ENCODE results near the gene CC2D2A. TPM values are rescaled to one million over a fixed set of nuclear protein-coding genes. Genes with fewer than 3 reads are reported as not detected.

The CC2D2A gene
- total RNA-seq, 1 experiment from 2014 or later, result 13.0 TPM

- TF ChIP-seq, protein P1, sequence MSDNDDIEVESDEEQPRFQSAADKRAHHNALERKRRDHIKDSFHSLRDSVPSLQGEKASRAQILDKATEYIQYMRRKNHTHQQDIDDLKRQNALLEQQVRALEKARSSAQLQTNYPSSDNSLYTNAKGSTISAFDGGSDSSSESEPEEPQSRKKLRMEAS (IDR thresholded peaks at IDR 0.05), result no peak
- TF ChIP-seq RAD21 (IDR thresholded peaks at IDR 0.05; ENCODE audit: low read depth) (no peak), CEBPB (IDR thresholded peaks at IDR 0.05; ENCODE audit: low read depth) (no peak), EZH2 (IDR thresholded peaks at IDR 0.05) (no peak), ZFX (IDR thresholded peaks at IDR 0.05) (no peak), CBX3 (IDR thresholded peaks at IDR 0.05; ENCODE audit: low read depth) (no peak), SIN3A (IDR thresholded peaks at IDR 0.05; ENCODE audit: low read depth) (no peak), EZH2phosphoT487 (IDR thresholded peaks at IDR 0.05; ENCODE audit: borderline replicate concordance) (no peak), POLR2A (IDR thresholded peaks at IDR 0.05; ENCODE audit: borderline replicate concordance, extremely low read depth, insufficient read depth, insufficient read length) (no peak), POLR2AphosphoS5 (IDR thresholded peaks at IDR 0.05; ENCODE audit: low read depth, low read length) (no peak), ELF1 (IDR thresholded peaks at IDR 0.05; ENCODE audit: borderline replicate concordance, low read depth) (no peak), YY1 (IDR thresholded peaks at IDR 0.05; ENCODE audit: extremely low read depth, insufficient replicate concordance, low read depth, low read length) (no peak)
Observed at GRCh38 chr4:15423285-15423711, 46.4 kb upstream of the CC2D2A start (continued).

- H3K79me2 ChIP-seq (ENCODE audit: insufficient read depth, low read length), result no peaks in the 10 kb centered on the region
- no TSS peak for BruUV-seq (replicated peaks)
- H3K36me3 ChIP-seq (ENCODE audit: control insufficient read depth in 1 of 2, insufficient read depth in 2 of 2, low read length in 2 of 2), result no peaks in the 10 kb centered on the region
- peaks cover 15% of the 10 kb centered on the region for H3K27me3 ChIP-seq (ENCODE audit: insufficient read depth, low read length)
- no peaks in the 10 kb centered on the region for H4K20me1 ChIP-seq (ENCODE audit: insufficient read depth)
- DNase-seq (ENCODE audit: low read depth, low spot score), result no peak
- no peak for TF ChIP-seq CBX3 (IDR thresholded peaks at IDR 0.05; ENCODE audit: low read depth)
- TF ChIP-seq EZH2phosphoT487 (IDR thresholded peaks at IDR 0.05; ENCODE audit: borderline replicate concordance), result no peak
- no peak for TF ChIP-seq SRF (IDR thresholded peaks at IDR 0.05; ENCODE audit: low read depth)
- TF ChIP-seq ELF1 (IDR thresholded peaks at IDR 0.05; ENCODE audit: borderline replicate concordance, low read depth), result no peak
- no peak for TF ChIP-seq SP1 (IDR thresholded peaks at IDR 0.05; ENCODE audit: low read depth)
- TF ChIP-seq, protein P2, sequence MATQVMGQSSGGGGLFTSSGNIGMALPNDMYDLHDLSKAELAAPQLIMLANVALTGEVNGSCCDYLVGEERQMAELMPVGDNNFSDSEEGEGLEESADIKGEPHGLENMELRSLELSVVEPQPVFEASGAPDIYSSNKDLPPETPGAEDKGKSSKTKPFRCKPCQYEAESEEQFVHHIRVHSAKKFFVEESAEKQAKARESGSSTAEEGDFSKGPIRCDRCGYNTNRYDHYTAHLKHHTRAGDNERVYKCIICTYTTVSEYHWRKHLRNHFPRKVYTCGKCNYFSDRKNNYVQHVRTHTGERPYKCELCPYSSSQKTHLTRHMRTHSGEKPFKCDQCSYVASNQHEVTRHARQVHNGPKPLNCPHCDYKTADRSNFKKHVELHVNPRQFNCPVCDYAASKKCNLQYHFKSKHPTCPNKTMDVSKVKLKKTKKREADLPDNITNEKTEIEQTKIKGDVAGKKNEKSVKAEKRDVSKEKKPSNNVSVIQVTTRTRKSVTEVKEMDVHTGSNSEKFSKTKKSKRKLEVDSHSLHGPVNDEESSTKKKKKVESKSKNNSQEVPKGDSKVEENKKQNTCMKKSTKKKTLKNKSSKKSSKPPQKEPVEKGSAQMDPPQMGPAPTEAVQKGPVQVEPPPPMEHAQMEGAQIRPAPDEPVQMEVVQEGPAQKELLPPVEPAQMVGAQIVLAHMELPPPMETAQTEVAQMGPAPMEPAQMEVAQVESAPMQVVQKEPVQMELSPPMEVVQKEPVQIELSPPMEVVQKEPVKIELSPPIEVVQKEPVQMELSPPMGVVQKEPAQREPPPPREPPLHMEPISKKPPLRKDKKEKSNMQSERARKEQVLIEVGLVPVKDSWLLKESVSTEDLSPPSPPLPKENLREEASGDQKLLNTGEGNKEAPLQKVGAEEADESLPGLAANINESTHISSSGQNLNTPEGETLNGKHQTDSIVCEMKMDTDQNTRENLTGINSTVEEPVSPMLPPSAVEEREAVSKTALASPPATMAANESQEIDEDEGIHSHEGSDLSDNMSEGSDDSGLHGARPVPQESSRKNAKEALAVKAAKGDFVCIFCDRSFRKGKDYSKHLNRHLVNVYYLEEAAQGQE (IDR thresholded peaks at IDR 0.05; ENCODE audit: low read depth), result no peak
- TF ChIP-seq, protein P3, sequence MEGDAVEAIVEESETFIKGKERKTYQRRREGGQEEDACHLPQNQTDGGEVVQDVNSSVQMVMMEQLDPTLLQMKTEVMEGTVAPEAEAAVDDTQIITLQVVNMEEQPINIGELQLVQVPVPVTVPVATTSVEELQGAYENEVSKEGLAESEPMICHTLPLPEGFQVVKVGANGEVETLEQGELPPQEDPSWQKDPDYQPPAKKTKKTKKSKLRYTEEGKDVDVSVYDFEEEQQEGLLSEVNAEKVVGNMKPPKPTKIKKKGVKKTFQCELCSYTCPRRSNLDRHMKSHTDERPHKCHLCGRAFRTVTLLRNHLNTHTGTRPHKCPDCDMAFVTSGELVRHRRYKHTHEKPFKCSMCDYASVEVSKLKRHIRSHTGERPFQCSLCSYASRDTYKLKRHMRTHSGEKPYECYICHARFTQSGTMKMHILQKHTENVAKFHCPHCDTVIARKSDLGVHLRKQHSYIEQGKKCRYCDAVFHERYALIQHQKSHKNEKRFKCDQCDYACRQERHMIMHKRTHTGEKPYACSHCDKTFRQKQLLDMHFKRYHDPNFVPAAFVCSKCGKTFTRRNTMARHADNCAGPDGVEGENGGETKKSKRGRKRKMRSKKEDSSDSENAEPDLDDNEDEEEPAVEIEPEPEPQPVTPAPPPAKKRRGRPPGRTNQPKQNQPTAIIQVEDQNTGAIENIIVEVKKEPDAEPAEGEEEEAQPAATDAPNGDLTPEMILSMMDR (IDR thresholded peaks at IDR 0.05 in 2 of 3, conservative IDR thresholded peaks at IDR 0.05 in 1 of 3; ENCODE audit: borderline replicate concordance in 1 of 3, insufficient read depth in 1 of 3, low read depth in 2 of 3, low read length in 2 of 3), result no peak
- no peak for TF ChIP-seq TCF7L2 (IDR thresholded peaks at IDR 0.05; ENCODE audit: borderline replicate concordance, extremely low read depth, insufficient read depth, insufficient read length)
- no peak for TF ChIP-seq ATF3 (IDR thresholded peaks at IDR 0.05)
- no peak for TF ChIP-seq POLR2AphosphoS5 (IDR thresholded peaks at IDR 0.05; ENCODE audit: low read depth, low read length)
- no peak for TF ChIP-seq EZH2 (IDR thresholded peaks at IDR 0.05)
- no peak overlapping the region for H3K9ac ChIP-seq (ENCODE audit: low read length)
- ChIA-PET POLR2A (no interaction called here), CTCF (no interaction called here), RAD21 (ENCODE audit: low non-redundant PET in 1 of 2, low total read pairs in 2 of 2, uncharacterized antibody in 2 of 2, unreplicated experiment in 2 of 2) (no interaction called here)
- H3K4me2 ChIP-seq (ENCODE audit: low read length), result no peak overlapping the region
- H3K4me1 ChIP-seq (ENCODE audit: control insufficient read depth in 1 of 2, insufficient read depth in 2 of 2, low read length in 2 of 2), result no peaks in the 10 kb centered on the region
- no peaks in the 10 kb centered on the region for H3K9me3 ChIP-seq (ENCODE audit: control insufficient read depth in 1 of 2, insufficient read depth in 1 of 2, low read depth in 1 of 2, low read length in 2 of 2)
- intact Hi-C loops (cut with micrococcal nuclease), result no loop called here
- H3K27ac ChIP-seq (ENCODE audit: low read depth, low read length), result no peak overlapping the region
- H2AFZ ChIP-seq (ENCODE audit: low read depth, low read length, poor library complexity, severe bottlenecking), result no peak overlapping the region
- no peak overlapping the region for H3K4me3 ChIP-seq (replicated peaks in 1 of 2; ENCODE audit: low read depth in 1 of 2, low read length in 2 of 2)
- no peaks in the 10 kb centered on the region for H3K9me2 ChIP-seq (ENCODE audit: insufficient read depth)
- ATAC-seq, result no peak
Observed at GRCh38 chr4:15425520-15425919, 44.2 kb upstream of the CC2D2A start.
